WI38 (cell line): Measurements from ENCODE around the gene KCNQ1OT1.
"Not testable (repeated sequence)": the region's sequence is repeated elsewhere in the genome, so short reads cannot be mapped to it uniquely, and the experiment has no call there.

Experiments used
- H3K4me3 ChIP-seq: 2 replicates; pipeline ENCODE4 v1.5.1; 2011; ENCODE audit warnings: low read depth, mild to moderate bottlenecking, control low read depth, low read length
- TF ChIP-seq, protein P1 (sequence below): IDR thresholded peaks from 2 replicates; pipeline ENCODE4 v1.5.1; 2012; ENCODE audit warnings: low read depth, mild to moderate bottlenecking, control low read depth, low read length

The KCNQ1OT1 gene

DNA sequence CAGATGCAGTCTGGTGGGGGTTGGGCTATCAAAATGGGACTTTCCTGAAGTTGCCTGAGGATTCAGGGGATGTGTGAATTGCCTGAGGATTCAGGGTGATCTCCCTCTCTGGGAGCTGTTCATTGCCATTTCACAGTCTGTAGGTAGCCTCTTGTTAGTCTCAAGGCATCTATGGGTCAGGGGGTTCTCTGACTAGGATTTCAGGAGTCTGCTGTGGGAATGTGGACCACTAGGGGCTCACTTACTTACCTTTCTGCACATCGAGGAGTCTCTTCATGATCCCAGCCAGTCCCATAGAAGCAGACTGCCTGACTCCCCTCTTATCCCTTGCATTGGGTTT, 54.0 kb downstream of the KCNQ1OT1 start:
- H3K4me3 ChIP-seq = no peak overlapping the region
- TF ChIP-seq, protein P1, sequence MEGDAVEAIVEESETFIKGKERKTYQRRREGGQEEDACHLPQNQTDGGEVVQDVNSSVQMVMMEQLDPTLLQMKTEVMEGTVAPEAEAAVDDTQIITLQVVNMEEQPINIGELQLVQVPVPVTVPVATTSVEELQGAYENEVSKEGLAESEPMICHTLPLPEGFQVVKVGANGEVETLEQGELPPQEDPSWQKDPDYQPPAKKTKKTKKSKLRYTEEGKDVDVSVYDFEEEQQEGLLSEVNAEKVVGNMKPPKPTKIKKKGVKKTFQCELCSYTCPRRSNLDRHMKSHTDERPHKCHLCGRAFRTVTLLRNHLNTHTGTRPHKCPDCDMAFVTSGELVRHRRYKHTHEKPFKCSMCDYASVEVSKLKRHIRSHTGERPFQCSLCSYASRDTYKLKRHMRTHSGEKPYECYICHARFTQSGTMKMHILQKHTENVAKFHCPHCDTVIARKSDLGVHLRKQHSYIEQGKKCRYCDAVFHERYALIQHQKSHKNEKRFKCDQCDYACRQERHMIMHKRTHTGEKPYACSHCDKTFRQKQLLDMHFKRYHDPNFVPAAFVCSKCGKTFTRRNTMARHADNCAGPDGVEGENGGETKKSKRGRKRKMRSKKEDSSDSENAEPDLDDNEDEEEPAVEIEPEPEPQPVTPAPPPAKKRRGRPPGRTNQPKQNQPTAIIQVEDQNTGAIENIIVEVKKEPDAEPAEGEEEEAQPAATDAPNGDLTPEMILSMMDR = no peak

- no peak overlapping the region for H3K4me3 ChIP-seq
- TF ChIP-seq, protein P1 = no peak
Observed at GRCh38 chr11:2644844-2645778, 54.7 kb downstream of the KCNQ1OT1 start.

- TF ChIP-seq, protein P1 = no peak
- H3K4me3 ChIP-seq = no peak overlapping the region
Observed at GRCh38 chr11:2643746-2644145, 56.0 kb downstream of the KCNQ1OT1 start.

DNA sequence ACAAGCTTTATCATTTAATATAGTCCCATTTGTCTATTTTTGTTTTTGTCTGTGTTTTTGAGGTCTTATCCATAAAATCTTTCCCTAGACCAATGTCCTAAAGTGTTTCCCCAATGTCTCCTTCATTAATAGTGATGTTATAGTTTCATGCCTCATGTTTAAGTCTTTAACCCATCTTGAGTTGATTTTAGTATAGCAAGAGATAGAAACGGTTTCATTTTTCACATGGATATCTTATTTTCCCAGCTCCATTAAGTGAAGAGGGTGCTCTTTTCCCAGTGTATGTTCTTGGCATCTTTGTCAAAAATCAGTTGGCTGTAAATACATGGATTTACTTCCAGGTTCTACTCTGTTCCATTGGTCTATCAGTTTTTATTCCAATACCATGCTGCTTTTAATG, 58.2 kb downstream of the KCNQ1OT1 start:
- no peak overlapping the region for H3K4me3 ChIP-seq
- TF ChIP-seq, protein P1 = no peak

- not testable (repeated sequence) for H3K4me3 ChIP-seq
Observed at GRCh38 chr11:2639763-2640162, 60.0 kb downstream of the KCNQ1OT1 start.

- TF ChIP-seq, protein P1 = no peak
- H3K4me3 ChIP-seq = no peak overlapping the region
Observed at GRCh38 chr11:2631161-2631560, 68.6 kb downstream of the KCNQ1OT1 start.

DNA sequence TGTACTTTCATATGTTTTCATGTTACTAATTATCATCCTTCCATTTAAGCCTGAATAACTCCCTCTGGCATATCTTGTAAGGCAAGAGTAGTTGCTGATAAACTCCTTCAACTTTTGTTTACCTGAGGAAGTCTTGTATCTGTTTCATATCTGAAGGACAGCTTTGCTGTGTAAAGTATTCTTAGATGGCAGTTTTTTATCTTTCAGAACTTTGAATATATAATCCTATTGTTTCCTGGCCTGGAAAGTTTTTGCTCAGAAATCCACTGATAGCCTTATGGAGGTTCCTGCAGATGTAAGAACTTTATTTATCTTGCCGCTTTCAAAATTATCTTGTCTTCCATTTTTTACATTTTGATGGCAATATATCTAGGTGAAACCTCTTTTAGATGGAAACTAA, 69.1 kb downstream of the KCNQ1OT1 start:
- no peak overlapping the region for H3K4me3 ChIP-seq
- TF ChIP-seq, protein P1 = no peak

- TF ChIP-seq, protein P1 = no peak
- no peak overlapping the region for H3K4me3 ChIP-seq
Observed at GRCh38 chr11:2625183-2625582, 74.6 kb downstream of the KCNQ1OT1 start.
